Small intestine (tissue), 7 donors: ENCODE results near the gene DENND2C. TPM values are rescaled to one million over a fixed set of nuclear protein-coding genes. Genes with fewer than 3 reads are reported as not detected.

Source experiments
- DNase-seq, 2 donors: peaks; one replicate each; pipeline versions ENCODE4 v3.0.0 to v3.0.0-alpha.2; 2013
- FAIRE-seq: peaks from 2 replicates; lab custom pipeline; 2012; peaks lifted over from hg19 to GRCh38; lab: Jason Lieb, UNC
- H3K27ac ChIP-seq, 3 donors: one replicate each; pipeline ENCODE4 v1.5.1; 2013; ENCODE audit warnings: low read length in 2 of 3, mild to moderate bottlenecking in 2 of 3, control low read depth in 1 of 3, inconsistent platforms in 1 of 3, low read depth in 1 of 3, moderate library complexity in 1 of 3
- H3K27me3 ChIP-seq, 3 donors: one replicate each; pipeline ENCODE4 v1.6.1; 2013; ENCODE audit warnings: low read length in 3 of 3, inconsistent platforms in 1 of 3; ENCODE audit not compliant: control insufficient read depth in 3 of 3, insufficient read depth in 3 of 3
- H3K36me3 ChIP-seq, 3 donors: one replicate each; pipeline ENCODE4 v1.6.1; 2013; ENCODE audit warnings: low read length in 3 of 3, inconsistent platforms in 1 of 3, low read depth in 1 of 3, mild to moderate bottlenecking in 1 of 3, moderate library complexity in 1 of 3; ENCODE audit not compliant: control insufficient read depth in 3 of 3, insufficient read depth in 2 of 3
- H3K4me1 ChIP-seq, 3 donors: one replicate each; pipeline ENCODE4 v1.6.1; 2013; ENCODE audit warnings: low read length in 2 of 3, inconsistent platforms in 1 of 3, low read depth in 1 of 3, mild to moderate bottlenecking in 1 of 3, moderate library complexity in 1 of 3; ENCODE audit not compliant: control insufficient read depth in 3 of 3, insufficient read depth in 2 of 3
- H3K4me3 ChIP-seq, 3 donors: one replicate each; pipeline ENCODE4 v1.5.1; 2013; ENCODE audit warnings: low read length in 3 of 3, control low read depth in 1 of 3, inconsistent platforms in 1 of 3, low read depth in 1 of 3, mild to moderate bottlenecking in 1 of 3, moderate library complexity in 1 of 3
- H3K9me3 ChIP-seq, 2 donors: one replicate each; pipeline ENCODE4 v1.6.1; 2013; ENCODE audit warnings: low read depth in 1 of 2, low read length in 1 of 2; ENCODE audit not compliant: control insufficient read depth in 2 of 2, insufficient read depth in 1 of 2
- WGBS, 3 donors: extraction: QIAGEN DNeasy Blood & Tissue Kit; methylation state at CpG; one replicate each; pipeline ENCODE4 v1.1.7; 2013; 5-methylcytosine and 5-hydroxymethylcytosine counted together
- polyA plus RNA-seq, 4 donors: library from polyadenylated mRNA; stranded (reverse) in 3 of 4; unstranded in 1 of 4; fragments of 200-250 nt in 3 of 4; fragments of 120-200 nt in 1 of 4; gene quantifications; one replicate each; pipeline versions ENCODE4 v1.2.1 to v1.2.3, GENCODE V29; 2013
- donor health status: healthy with polysubstance abuse.
- donor health status: control.
- donor health status: control.
- donor health status: Bipolar disorder and iron deficiency.
- donor health status: healthy.

The DENND2C gene
- polyA plus RNA-seq, 4 donors, result 0.27 to 0.61 (median 0.54) TPM; not detected in 1

- DNase-seq (no peak), FAIRE-seq (no peak)
- no peaks in the 10 kb centered on the region for H3K36me3 ChIP-seq
- no peaks in the 10 kb centered on the region for H3K27me3 ChIP-seq
- H3K27ac ChIP-seq, result no peak overlapping the region
- H3K4me1 ChIP-seq, result no peaks in the 10 kb centered on the region
- no peak overlapping the region for H3K4me3 ChIP-seq
- H3K9me3 ChIP-seq, result no peaks in the 10 kb centered on the region
- WGBS, 3 donors, result 15 to 54% (median 34%) methylated on average over 1 of the region's 1 CpG
Measured at GRCh38 chr1:114545315-114545714, 124.5 kb downstream of the DENND2C start.

GRCh38 chr1:114540821-114541220 lies 129.0 kb downstream of the DENND2C start:
- DNase-seq, result no peak
- H3K27ac ChIP-seq, result no peak overlapping the region
- no peaks in the 10 kb centered on the region for H3K27me3 ChIP-seq
- H3K4me3 ChIP-seq, result no peak overlapping the region
- H3K4me1 ChIP-seq, result no peaks in the 10 kb centered on the region
- no peaks in the 10 kb centered on the region for H3K9me3 ChIP-seq
- no peaks in the 10 kb centered on the region for H3K36me3 ChIP-seq
- no peak for FAIRE-seq
- 57 to 80% (median 61%) methylated on average over 6 of the region's 6 CpGs for WGBS, 3 donors

- H3K27ac ChIP-seq, result no peak overlapping the region
- no peak for FAIRE-seq
- no peak overlapping the region for H3K4me3 ChIP-seq
- no peaks in the 10 kb centered on the region for H3K9me3 ChIP-seq
- DNase-seq, result no peak
- no peaks in the 10 kb centered on the region for H3K27me3 ChIP-seq
- no peaks in the 10 kb centered on the region for H3K4me1 ChIP-seq
- H3K36me3 ChIP-seq, result no peaks in the 10 kb centered on the region
- WGBS, 3 donors, result 14 to 36% (median 21%) methylated on average over 3 of the region's 3 CpGs
Measured at GRCh38 chr1:114540272-114540671, 129.6 kb downstream of the DENND2C start.

DNA sequence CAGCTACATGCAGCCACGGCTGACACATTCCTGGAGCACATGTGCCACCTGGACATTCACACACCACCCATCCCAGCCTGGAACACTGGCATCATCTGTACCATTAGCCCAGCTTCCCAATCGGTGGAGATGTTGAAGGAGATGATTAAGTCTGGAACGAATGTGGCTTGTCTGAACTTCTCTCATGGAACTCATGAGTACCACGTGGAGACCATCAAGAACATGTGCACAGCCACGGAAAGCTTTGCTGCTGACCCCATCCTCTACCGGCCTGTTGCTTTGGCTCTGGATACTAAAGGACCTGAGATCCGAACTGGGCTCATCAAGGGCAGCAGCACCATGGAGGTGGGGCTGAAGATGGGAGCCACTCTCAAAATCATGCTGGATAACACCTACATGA lies 133.8 kb downstream of the DENND2C start:
- FAIRE-seq, result no peak

GRCh38 chr1:114535401-114535800 lies 134.4 kb downstream of the DENND2C start:
- Histone ChIP-seq H3K27me3 (no peaks in the 10 kb centered on the region), H3K4me3 (no peak overlapping the region), H3K4me1 (no peaks in the 10 kb centered on the region), H3K27ac (no peak overlapping the region), H3K9me3 (no peaks in the 10 kb centered on the region), H3K36me3 (no peaks in the 10 kb centered on the region)
- 39 to 61% (median 50%) methylated on average over 1 of the region's 1 CpG for WGBS, 3 donors
- no peak for FAIRE-seq
- DNase-seq, result no peak

More for the DNA sequence above, 133.8 kb downstream of the DENND2C start:
- DNase-seq, result no peak
- H3K36me3 ChIP-seq, result no peaks in the 10 kb centered on the region
- no peaks in the 10 kb centered on the region for H3K9me3 ChIP-seq
- WGBS, 3 donors, result 89 to 91% (median 90%) methylated on average over 7 of the region's 7 CpGs
- no peak overlapping the region for H3K4me3 ChIP-seq
- H3K27ac ChIP-seq, result no peak overlapping the region
- no peaks in the 10 kb centered on the region for H3K27me3 ChIP-seq
- H3K4me1 ChIP-seq, result no peaks in the 10 kb centered on the region

Other genes starting within 250 kb of the DENND2C start
- 10 to 100 TPM in 2 of 4 donors, 1 to 10 TPM in 2; 6.9 to 27.5 (median 11.0) TPM for gene TRIM33, start 158.8 kb downstream of the DENND2C start, polyA plus RNA-seq
- gene BCAS2, start 88.4 kb downstream of the DENND2C start, polyA plus RNA-seq, result 10 to 100 TPM; 36.5 to 41.0 (median 38.6) TPM
- gene AMPD1, start 25.5 kb upstream of the DENND2C start, polyA plus RNA-seq, result 1 to 10 TPM in 1 of 4 donors, under 1 TPM in 2, not detected in 1; 0.19 to 8.4 (median 0.24) TPM
- 10 to 100 TPM; 19.7 to 62.5 (median 21.3) TPM for gene NRAS, start 46.7 kb upstream of the DENND2C start, polyA plus RNA-seq
- 100 to 1,000 TPM; 167 to 343 (median 183) TPM for gene CSDE1, start 87.9 kb upstream of the DENND2C start, polyA plus RNA-seq
- 10 to 100 TPM in 3 of 4 donors, 1 to 10 TPM in 1; 7.6 to 34.4 (median 16.2) TPM for gene SIKE1, start 110.6 kb upstream of the DENND2C start, polyA plus RNA-seq
- gene SYCP1, start 184.8 kb upstream of the DENND2C start, polyA plus RNA-seq, result under 1 TPM in 1 of 4 donors, not detected in 3; 0.06 TPM